NT2/D1 (cell line): Measurements from ENCODE around the gene AKAP6.
"Not testable (repeated sequence)": the region's sequence is repeated elsewhere in the genome, so short reads cannot be mapped to it uniquely, and the experiment has no call there.

ENCODE experiments used
- DNase-seq: peaks from one replicate; pipeline ENCODE4 v3.0.0-alpha.2; 2011; ENCODE audit warnings: low read depth, low spot score
- H3K27me3 ChIP-seq: 2 replicates; pipeline ENCODE4 v1.6.0; 2011; ENCODE audit warnings: mild to moderate bottlenecking; ENCODE audit not compliant: insufficient read length, insufficient read depth
- H3K36me3 ChIP-seq: 2 replicates; pipeline ENCODE4 v1.6.1; 2011; ENCODE audit warnings: mild to moderate bottlenecking, low read length, mixed read lengths; ENCODE audit not compliant: insufficient read depth, insufficient read length
- H3K4me1 ChIP-seq: 2 replicates; pipeline ENCODE4 v1.5.1; 2011; ENCODE audit not compliant: insufficient read depth, insufficient read length
- H3K4me3 ChIP-seq: 2 replicates; pipeline ENCODE4 v1.5.1; 2011; ENCODE audit warnings: low read depth; ENCODE audit not compliant: insufficient read length
- H3K9ac ChIP-seq: 2 replicates; pipeline ENCODE4 v1.6.0; 2011; ENCODE audit warnings: low read depth; ENCODE audit not compliant: insufficient read length
- H3K9me3 ChIP-seq: 2 replicates; pipeline ENCODE4 v1.5.1; 2011; ENCODE audit warnings: mild to moderate bottlenecking, low read length; ENCODE audit not compliant: insufficient read depth
- SUZ12 ChIP-seq: IDR thresholded peaks from 2 replicates; pipeline ENCODE4 v1.6.1; 2011; ENCODE audit not compliant: insufficient read length, insufficient read depth; ENCODE audit errors: extremely low read depth
- YY1 ChIP-seq: IDR thresholded peaks from 2 replicates; pipeline ENCODE4 v1.6.1; 2011; ENCODE audit not compliant: insufficient read length, insufficient read depth
- ZNF274 ChIP-seq: IDR thresholded peaks from 2 replicates; pipeline ENCODE4 v1.6.1; 2011; ENCODE audit warnings: mild to moderate bottlenecking, low read depth, low read length

The AKAP6 gene

DNA sequence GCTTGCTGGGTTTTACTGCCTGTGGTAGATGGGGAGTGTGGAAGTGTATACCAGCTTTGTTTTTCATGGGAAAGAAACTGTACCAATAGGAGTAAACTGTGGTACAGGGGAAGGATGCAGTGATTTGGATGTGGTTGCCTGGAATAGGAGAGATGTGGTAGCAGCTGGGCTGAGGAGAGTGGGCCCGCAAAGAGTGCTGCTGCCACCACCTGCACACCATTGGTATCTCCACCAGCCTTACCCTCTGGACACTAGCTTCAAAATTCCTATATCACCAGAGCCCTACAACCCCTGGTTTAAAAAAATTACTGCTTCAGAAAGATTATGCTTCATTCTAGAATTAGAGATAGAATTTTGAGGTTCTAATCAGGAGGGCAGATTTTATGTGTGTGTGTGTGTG lies 53.6 kb downstream of the AKAP6 start:
- Histone ChIP-seq H3K9ac (no peak overlapping the region), H3K9me3 (no peaks in the 10 kb centered on the region), H3K36me3 (no peaks in the 10 kb centered on the region), H3K27me3 (no peaks in the 10 kb centered on the region), H3K4me3 (no peak overlapping the region), H3K4me1 (no peaks in the 10 kb centered on the region)
- DNase-seq, result no peak
- TF ChIP-seq SUZ12, result no peak
- no peak for TF ChIP-seq ZNF274
- TF ChIP-seq YY1, result no peak

DNA sequence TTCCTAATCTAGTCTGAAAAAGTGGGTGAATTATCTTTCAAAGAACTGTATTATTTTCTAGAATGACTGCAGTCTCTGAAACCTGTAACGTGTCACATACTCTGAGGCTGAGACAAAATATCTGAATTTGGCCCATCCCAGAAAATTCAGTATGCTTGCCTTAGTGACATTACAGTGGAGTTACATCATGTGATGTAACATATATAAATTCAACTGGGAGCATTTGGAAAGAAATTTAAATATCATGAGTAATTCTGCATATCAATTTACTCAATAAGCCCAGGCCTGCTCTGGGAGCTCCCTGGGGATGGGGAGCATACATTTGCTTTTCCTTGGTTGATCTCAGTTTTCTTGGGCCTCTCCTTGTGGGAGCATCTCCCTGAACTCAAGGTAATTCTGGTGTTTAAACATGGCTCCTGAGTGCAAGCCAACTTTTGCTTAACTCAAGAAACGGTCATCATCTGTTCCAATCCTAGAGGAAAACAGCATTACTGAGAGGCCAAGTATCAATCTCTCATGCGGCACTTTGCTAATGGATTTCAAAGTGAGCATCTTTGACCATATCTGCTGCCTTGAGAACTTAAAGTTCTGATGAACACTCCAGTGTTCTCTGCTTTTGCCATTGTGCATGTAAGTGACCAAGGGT lies 54.4 kb downstream of the AKAP6 start:
- Histone ChIP-seq H3K4me3 (no peak overlapping the region), H3K9ac (no peak overlapping the region), H3K9me3 (no peaks in the 10 kb centered on the region), H3K4me1 (no peaks in the 10 kb centered on the region), H3K27me3 (no peaks in the 10 kb centered on the region), H3K36me3 (no peaks in the 10 kb centered on the region)
- DNase-seq, result no peak
- no peak for TF ChIP-seq ZNF274
- no peak for TF ChIP-seq SUZ12
- TF ChIP-seq YY1, result no peak

DNA sequence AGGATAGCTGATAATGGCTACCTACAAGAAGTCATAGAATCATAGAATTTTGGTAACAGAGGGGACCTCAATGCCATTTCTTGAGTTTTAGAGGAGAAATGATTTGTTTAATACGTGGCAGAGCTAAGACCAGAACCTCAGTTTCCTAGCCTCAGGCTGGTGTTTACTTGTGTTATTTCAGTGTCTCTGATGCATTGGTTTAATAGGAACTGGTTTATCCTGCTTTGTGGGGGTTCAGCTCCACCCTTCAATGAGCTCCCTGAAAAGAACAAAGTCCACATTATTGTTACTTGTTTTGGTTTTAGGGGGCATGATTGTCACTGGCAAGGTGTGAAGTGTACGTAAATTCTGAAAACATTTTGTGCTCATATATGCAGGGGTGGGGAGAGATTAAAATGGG lies 55.4 kb downstream of the AKAP6 start:
- Histone ChIP-seq H3K9me3 (no peaks in the 10 kb centered on the region), H3K4me1 (no peaks in the 10 kb centered on the region), H3K36me3 (no peaks in the 10 kb centered on the region), H3K9ac (no peak overlapping the region), H3K4me3 (no peak overlapping the region), H3K27me3 (no peaks in the 10 kb centered on the region)
- DNase-seq, result no peak
- no peak for TF ChIP-seq ZNF274
- TF ChIP-seq YY1, result no peak
- TF ChIP-seq SUZ12, result no peak

DNA sequence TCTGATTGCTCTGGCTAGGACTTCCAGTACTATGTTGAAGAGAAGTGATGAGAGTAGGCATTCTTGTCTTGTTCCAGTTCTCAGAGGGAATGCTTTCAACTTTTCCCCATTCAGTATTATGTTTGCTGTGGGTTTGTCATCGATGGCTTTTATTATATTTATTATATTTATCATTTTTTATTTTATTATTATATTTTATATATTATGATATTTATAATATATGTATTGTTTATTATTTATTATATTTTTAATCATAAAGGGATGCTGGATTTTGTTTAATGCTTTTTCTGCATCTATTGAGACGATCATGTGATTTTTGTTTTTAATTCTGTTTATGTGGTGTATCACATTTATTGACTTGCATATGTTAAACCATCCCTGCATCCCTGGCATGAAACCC lies 58.2 kb downstream of the AKAP6 start:
- not testable (repeated sequence) for H3K36me3 ChIP-seq, DNase-seq, H3K4me3 ChIP-seq, H3K27me3 ChIP-seq, H3K4me1 ChIP-seq, H3K9ac ChIP-seq, H3K9me3 ChIP-seq

DNA sequence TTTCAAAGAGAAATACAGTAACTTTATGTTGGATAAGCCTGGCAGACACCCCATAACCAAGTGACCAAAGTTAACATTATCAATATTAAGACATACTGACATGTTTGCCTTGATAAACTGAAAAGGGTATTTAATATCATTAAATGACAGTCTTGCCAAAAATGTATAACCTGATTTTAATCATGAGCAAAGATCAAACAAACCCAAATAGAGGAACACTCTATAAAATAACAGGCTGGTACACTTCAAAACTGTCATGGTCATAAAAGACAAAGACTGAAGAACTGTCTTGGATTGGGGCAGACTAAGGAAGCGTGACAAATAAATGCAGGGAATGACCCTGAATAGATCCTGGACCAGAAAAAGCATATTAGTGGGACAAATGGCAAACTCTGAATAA lies 64.0 kb downstream of the AKAP6 start:
- H3K4me3 ChIP-seq, result no peak overlapping the region
- no peaks in the 10 kb centered on the region for H3K4me1 ChIP-seq
- TF ChIP-seq SUZ12, result no peak
- no peak for TF ChIP-seq ZNF274
- no peak for TF ChIP-seq YY1
- no peaks in the 10 kb centered on the region for H3K27me3 ChIP-seq
- no peak for DNase-seq
- no peaks in the 10 kb centered on the region for H3K9me3 ChIP-seq
- H3K36me3 ChIP-seq, result no peaks in the 10 kb centered on the region
- no peak overlapping the region for H3K9ac ChIP-seq

DNA sequence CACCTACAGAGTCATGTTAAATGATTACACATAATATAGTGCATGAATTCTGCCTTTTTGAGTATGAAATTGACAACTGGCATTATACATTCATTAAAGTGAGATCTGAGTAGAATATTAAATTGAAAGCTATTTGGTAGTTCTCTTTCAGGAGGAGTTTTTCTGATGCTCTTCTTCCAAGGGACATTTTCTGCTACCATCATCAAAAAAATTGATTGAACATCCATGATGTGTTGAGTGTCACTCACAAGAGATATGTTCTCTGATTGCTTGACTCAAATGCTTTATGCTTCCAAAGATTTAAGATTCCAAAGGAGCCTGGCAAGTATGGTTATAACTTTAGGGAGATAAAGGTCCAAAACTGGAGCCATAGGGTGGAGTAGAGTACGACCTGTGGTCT lies 64.9 kb downstream of the AKAP6 start:
- H3K4me3 ChIP-seq, result no peak overlapping the region
- H3K9ac ChIP-seq, result no peak overlapping the region
- no peaks in the 10 kb centered on the region for H3K9me3 ChIP-seq
- H3K27me3 ChIP-seq, result no peaks in the 10 kb centered on the region
- H3K4me1 ChIP-seq, result no peaks in the 10 kb centered on the region
- no peak for DNase-seq
- TF ChIP-seq SUZ12, result no peak
- TF ChIP-seq YY1, result no peak
- no peak for TF ChIP-seq ZNF274
- H3K36me3 ChIP-seq, result no peaks in the 10 kb centered on the region

DNA sequence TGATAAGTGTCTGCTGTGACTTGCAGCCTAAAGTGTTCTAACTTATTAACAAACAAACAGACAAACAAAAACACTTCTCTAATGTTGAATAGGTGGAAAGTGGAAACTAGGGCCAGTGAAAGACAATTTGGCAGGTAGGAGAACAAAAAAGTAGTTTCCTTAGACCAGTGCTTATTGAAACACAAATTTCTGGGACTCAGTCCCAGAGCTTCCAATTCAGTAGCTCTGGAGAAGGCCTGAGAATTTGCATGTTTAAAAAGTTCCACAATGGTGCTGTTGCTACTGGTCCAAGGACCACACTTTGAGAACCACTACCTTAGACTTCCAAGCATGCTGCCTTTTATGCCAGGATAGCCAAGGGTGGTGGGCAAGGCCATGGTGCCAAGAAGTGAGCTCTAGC lies 67.8 kb downstream of the AKAP6 start:
- Histone ChIP-seq H3K9me3 (no peaks in the 10 kb centered on the region), H3K4me3 (no peak overlapping the region), H3K9ac (no peak overlapping the region), H3K27me3 (no peaks in the 10 kb centered on the region), H3K4me1 (no peaks in the 10 kb centered on the region), H3K36me3 (no peaks in the 10 kb centered on the region)
- DNase-seq, result no peak
- no peak for TF ChIP-seq SUZ12
- TF ChIP-seq YY1, result no peak
- TF ChIP-seq ZNF274, result no peak
